CD4-positive, alpha-beta T cell treated with Interleukin-6 for 4 hours (primary cell): Measurements from ENCODE around the gene GATA6.

ENCODE experiments used
- DNase-seq: peaks from one replicate; pipeline ENCODE4 v3.0.0-alpha.2; 2020; ENCODE audit warnings: mixed read lengths

The GATA6 gene

DNA sequence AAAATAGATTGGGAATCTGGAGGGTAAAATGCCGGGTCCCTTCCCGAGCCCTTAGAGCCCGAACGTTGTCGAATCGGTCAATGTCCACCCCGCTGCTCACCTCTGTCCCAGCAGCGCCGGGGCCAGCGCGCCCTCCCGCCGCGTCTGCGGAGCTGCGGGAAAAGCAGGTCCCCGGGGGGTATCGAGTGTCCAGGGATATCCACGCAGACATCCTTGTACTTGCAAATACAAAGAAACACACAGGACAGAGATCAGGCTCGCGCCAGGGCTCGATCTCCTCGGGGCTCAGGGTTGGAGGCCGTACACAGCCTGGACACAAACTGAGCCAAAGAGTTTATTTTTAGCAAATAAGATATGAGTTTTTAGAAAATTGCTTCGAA lies 2.3 kb upstream of the GATA6 start:
- no peak for DNase-seq

- no peak for DNase-seq
Measured at GRCh38 chr18:22167471-22168241, 1.7 kb upstream of the GATA6 start.

GRCh38 chr18:22168360-22168921 lies 948 bp upstream of the GATA6 start:
- DNase-seq, result no peak

GRCh38 chr18:22169889-22170420 lies 566 bp downstream of the GATA6 start:
- no peak for DNase-seq

- no peak for DNase-seq
Measured at GRCh38 chr18:22170421-22171257, 1.2 kb downstream of the GATA6 start.

GRCh38 chr18:22171258-22172119 lies 2.1 kb downstream of the GATA6 start:
- no peak for DNase-seq

DNA sequence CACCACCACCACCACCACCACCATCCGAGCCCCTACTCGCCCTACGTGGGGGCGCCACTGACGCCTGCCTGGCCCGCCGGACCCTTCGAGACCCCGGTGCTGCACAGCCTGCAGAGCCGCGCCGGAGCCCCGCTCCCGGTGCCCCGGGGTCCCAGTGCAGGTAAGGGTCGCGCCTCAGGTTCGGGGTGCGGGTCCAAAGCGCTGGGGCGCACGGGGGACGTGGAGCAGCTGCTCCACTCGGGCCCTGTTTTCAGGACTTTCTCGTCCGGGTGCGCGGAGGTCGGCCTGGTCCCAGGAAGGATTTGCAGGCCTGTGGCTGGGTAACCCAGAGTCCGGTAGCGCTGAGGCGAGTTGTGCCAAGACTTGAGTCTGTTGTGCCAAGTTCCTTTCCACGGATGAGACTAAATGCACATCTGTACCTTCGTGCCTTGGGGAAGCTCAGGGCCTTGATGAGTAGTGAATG lies 2.8 kb downstream of the GATA6 start:
- DNase-seq, result no peak

DNA sequence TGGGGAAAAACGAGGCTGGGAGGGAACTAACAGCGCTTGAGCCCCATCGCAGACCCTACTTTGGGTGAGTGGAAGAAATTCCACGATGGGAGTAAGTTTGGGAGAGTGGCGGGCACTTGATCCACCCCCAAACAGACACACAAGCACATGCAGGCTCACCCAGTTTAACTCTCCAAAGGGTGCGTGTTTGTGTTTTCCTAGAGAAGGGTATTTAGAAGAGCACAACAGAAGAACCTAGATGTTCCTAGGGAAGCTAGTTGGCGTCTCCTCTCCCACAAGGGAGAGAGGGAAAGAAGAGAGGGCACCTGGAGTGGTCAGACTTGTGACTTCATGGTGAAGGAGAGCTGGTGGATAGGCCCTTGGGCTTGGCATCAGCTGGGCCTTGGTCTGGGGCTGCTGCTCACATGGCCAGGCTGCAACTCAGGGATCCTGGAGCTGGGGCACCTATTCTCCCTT lies 3.2 kb downstream of the GATA6 start:
- no peak for DNase-seq

DNA sequence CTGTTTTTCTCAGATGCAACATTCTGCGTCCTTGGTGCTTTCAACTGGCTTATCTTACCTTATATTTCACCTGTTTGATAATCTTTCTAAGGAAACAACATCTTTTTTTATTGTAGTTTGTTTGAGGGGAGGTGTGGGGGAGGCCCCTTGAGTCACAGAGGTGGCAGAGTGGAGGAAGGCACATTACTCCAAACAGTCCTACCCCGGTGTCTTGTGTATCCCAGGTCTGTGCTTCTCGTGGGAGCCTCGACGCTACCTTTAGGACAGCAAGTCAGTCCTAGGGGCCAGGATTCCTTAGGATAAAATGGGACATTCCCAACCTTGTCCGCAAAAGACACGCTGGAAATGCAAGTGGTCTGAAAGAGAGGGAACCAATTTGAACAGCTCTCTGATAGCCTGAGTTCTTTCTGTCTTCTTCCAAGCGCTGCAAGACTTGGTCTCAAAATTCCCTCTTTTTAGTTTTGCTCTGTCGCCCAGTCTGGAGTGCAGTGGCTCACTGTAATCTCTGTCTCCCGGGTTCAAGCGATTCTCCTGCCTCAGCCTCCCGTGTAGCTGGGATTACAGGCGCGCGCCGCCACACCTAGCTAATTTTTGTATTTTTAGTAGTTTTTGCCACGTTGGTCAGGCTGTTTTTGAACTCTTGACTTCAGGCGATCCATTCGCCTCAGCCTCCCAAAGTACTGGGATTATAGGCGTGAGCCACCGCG lies 4.0 kb downstream of the GATA6 start:
- DNase-seq, result no peak

DNA sequence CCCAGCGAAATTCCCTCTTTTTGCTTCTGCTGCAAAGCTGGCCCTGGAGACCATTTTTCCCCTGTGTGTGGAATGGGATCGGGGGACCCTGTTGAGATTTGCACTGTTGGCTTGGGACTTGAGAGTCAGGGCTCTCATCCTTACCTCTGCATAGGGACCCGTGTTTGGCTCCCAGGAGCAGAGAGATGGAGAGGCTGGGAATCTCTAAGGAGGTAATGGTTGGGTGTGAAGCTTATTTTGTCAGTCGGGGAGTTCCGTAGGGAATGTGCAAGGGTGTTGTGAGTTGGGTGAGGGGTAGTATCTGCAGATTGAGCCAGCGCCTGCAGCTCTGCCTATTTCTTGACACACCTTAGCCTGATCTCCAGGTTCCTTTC lies 4.5 kb downstream of the GATA6 start:
- DNase-seq, result no peak

DNA sequence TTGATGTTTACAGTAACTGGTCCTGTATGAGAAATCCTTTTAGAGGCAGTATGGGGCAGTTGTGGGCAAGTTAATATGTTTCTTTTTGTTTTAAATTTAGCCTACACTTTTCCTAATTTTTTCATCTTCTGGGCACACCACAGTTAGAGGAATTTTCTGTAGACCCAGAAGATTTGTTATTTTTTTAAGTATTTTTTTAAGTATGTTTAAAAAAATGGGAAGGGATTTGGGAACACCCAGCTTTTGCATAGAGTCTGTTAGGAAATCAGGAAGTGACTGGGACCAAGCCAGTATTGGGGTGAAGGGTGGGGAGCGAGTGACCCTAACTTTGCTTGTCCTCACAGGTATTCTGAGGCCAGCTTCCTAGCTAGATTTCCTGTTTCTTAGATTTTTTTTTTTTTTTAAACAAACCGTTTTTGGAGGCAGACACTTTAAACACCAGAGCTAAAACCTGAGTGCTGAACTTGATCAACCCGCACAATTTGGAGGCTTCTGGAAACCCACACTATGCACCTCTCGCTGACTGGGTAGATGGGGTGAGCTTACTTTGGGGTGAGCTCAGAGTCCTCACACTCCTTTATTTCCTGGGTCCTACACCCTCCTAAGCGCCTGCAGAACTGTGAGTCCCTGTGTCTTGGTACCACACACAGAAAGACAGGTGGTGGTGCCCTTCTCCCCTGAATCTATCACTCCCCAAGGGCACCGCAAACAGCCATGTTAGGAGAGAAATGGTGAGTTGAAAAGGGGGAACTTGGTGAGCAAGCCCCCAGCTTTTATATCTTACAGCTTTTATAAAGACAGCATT lies 5.2 kb downstream of the GATA6 start:
- DNase-seq, result no peak

- no peak for DNase-seq
Measured at GRCh38 chr18:22175346-22175745, 6.0 kb downstream of the GATA6 start.

DNA sequence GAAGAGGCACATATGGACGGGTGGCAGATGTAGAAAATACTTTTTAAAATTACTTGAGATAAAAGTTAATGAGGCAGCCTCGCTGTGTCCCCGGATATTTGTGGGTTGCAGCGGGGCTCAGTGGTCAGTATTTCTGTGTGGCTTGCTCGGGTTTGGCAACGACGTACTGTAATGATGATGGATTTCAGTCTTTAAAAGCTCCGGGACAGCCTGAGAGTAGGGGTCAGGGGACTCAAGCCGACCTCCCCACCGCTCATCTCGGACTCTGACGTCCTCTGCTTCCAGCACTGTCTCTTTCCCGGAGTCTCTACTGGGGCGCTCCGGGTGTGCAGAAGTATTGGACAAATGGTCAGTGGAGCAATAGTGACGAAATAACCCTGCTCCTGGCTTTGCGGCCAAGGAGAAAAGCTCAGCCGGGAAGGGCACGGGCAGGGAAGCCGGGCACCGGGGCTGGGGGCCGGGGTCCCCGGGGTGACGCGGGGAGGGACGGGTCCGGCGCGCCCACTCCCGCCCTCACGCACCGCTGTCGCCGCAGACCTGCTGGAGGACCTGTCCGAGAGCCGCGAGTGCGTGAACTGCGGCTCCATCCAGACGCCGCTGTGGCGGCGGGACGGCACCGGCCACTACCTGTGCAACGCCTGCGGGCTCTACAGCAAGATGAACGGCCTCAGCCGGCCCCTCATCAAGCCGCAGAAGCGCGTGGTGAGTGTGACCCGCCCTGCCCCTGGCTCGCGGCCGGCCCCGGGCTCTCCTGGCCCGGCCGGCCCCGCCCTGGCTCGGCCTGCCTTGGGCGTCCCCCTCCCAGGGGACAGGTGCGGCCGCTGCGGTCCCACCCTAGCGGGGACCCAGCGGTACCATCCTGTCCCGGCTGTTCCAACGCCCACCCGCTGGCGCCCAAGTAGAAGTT lies 7.3 kb downstream of the GATA6 start:
- DNase-seq, result no peak

DNA sequence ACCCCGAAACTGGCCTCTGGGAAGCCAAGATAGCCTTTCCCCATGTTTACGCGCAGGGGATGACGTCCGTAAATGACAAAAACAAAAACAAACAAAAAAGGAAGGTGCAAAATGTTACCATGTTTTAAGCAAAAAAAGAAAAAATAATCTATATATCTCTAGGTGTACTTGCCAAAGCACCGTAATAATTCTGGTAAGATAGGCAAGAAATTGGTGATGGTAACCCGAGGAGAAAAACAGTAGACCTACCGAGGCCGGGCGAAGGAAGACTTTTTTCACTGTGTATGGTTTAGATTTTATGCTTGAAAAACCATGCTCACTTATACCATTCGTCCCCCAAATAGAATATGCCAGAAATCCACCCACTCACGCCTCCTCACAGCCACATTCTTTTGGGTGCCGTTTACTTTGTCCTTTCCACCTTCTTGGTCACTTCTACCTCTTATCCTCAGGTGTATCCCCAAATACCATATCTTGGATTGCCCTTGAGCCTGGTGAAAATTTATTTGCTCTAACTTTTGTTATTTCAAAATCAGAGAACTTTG lies 8.0 kb downstream of the GATA6 start:
- DNase-seq, result no peak

- DNase-seq, result no peak
Measured at GRCh38 chr18:22179174-22179573, 9.8 kb downstream of the GATA6 start.

DNA sequence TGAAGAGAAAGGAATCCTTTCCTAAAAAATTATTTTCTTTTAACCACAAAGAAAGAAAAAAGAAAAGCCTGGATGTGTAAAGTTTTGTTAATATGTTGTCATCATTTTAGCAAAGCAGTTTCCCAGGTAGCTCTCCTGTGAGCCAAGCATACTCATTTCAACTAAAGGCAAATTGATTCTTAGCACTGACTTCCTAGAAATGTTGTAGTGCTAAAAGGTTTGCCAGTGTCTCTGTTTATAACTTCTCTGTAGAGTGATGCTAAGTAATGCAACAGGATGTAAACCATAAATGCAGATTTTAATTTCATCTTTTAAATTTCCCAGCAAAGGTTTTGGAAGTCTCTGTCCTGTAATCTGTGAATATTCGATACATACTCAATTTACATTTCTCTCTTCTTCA lies 10.2 kb downstream of the GATA6 start:
- no peak for DNase-seq

DNA sequence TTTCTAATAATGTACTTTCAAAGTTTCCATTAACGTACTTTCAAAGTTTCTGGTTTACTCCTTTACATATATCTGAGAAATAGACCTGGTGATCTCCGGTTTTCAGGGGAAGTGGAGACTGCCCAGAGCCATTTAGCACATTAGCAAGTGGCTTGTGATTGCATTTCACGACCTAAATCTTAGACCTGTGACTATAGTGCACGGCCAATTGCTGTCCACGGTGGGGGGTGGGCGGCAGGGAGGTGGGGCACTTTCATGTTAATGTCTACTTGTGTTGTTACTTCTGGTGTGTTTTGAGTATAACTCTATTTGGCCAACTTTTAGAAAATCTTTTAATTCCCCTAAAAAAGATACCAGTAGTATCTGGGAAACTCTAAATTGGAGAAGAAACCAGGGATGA lies 11.3 kb downstream of the GATA6 start:
- no peak for DNase-seq

GRCh38 chr18:22182884-22183697 lies 13.7 kb downstream of the GATA6 start:
- DNase-seq, result no peak

- no peak for DNase-seq
Measured at GRCh38 chr18:22183698-22184170, 14.3 kb downstream of the GATA6 start.
